ENCODE data around the gene MMP24. TPM values are rescaled to one million over a fixed set of nuclear protein-coding genes. Genes with fewer than 3 reads are reported as not detected.

MMP24 gene
- total RNA-seq, 1 experiment from 2014 or later, result 7.1 TPM

DNA sequence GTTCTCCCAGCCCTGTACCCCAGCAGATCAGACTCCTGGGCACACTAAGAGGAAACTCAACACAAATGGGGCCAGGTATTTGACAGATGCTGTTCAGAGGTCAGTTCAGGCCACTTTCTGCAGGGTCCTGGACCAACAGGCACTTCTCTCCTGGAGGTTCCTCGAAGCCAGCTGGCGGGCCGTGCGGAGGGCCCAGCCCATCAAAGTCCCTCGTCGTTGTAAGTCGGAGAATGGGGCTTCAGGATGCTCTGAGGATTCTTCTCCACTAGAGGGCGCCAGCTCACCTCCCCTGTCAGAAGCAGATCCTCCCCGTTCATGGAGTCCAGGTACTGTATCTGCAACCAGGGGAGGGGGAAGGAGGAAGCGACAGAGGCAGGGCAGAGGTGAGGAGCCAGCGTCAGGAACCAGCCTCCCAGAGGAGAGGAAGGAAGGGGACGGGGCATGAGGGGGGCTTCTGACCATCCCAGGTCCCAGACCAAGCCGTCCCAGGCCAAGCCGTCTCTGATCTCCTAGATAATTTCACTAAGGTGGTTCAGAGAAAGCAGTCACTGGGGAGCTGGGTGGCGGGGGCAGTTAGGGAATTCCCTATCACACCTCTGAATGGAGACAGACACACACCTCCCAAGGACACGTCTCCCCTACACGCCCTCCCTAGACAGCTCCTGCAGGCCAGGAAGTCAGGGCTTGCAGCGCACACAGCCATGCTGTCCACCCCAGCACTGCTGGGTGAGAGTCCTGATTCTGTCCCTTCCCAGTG, 77.4 kb downstream of the MMP24 start:
- H3K4me3 ChIP-seq (ENCODE audit: low read depth in 2 of 2, low read length in 2 of 2), result no peak overlapping the region
- no peaks in the 10 kb centered on the region; the same call in 1 of the 2 replicates for H3K36me3 ChIP-seq (ENCODE audit: control insufficient read depth, insufficient read depth, low read length)
- in situ Hi-C loops (cut with HindIII; ENCODE audit: low pct_unique_long_range_greater_than_20kb, low sequenced_read_pairs), result no loop called here
- ChIA-PET CTCF (interaction anchor here (0.7 to 2.2 kb wide), 7 partner anchors 16 to 159 kb away, joined by 3 to 10 read pairs (median 4); partner anchors contain the start of gene MMP24OS), POLR2A (interaction anchor here (0.5 to 1.0 kb wide), 4 partner anchors 15 to 135 kb away, joined by 3 to 5 read pairs (median 3); partner anchors contain the start of gene EIF6)
- intact Hi-C loops (cut with micrococcal nuclease; ENCODE audit: unreplicated experiment), result loop anchor here (5.0 kb wide), 1 partner anchor 143 kb away; no protein-coding TSS in a partner anchor
- ATAC-seq (peak; percentile 63), DNase-seq (ENCODE audit: low read depth, low spot score) (peak; percentile 91)
- H3K4me1 ChIP-seq (ENCODE audit: control insufficient read depth, insufficient read depth, low read length), result peaks cover 71% of the 10 kb centered on the region
- H3K27ac ChIP-seq (ENCODE audit: low read length), result peak overlapping the region; percentile 97
- H3K27me3 ChIP-seq (ENCODE audit: control insufficient read depth, insufficient read depth, low read length), result no peaks in the 10 kb centered on the region
- no TSS peak for BruUV-seq (replicated peaks)
- no peaks in the 10 kb centered on the region for H3K9me3 ChIP-seq (ENCODE audit: control insufficient read depth, insufficient read depth, low read depth, low read length)
- TF ChIP-seq POLR2AphosphoS5 (IDR thresholded peaks at IDR 0.05; ENCODE audit: low read depth, low read length) (no peak; the same call in 1 of the 2 replicates), CTCF (IDR thresholded peaks at IDR 0.05) (peak; percentile 96), TCF7L2 (IDR thresholded peaks at IDR 0.05; ENCODE audit: low read depth, low read length) (no peak)

GRCh38 chr20:35304956-35305355, 78.5 kb downstream of the MMP24 start:
- intact Hi-C loops (cut with micrococcal nuclease; ENCODE audit: unreplicated experiment) (loop anchor here (5.0 kb wide), 1 partner anchor 142 kb away; no protein-coding TSS in a partner anchor), in situ Hi-C loops (cut with HindIII; ENCODE audit: low pct_unique_long_range_greater_than_20kb, low sequenced_read_pairs) (no loop called here)
- H3K4me1 ChIP-seq (ENCODE audit: control insufficient read depth, insufficient read depth, low read length), result peaks cover 78% of the 10 kb centered on the region
- CTCF ChIA-PET, result interaction anchor here (0.6 to 2.2 kb wide), 4 partner anchors 24 to 134 kb away, joined by 3 to 10 read pairs (median 6); partner anchors contain the start of gene MMP24OS
- ATAC-seq (no peak), DNase-seq (ENCODE audit: low read depth, low spot score) (no peak)
- BruUV-seq (replicated peaks), result no TSS peak
- H3K27me3 ChIP-seq (ENCODE audit: control insufficient read depth, insufficient read depth, low read length), result no peaks in the 10 kb centered on the region
- TF ChIP-seq POLR2AphosphoS5 (IDR thresholded peaks at IDR 0.05; ENCODE audit: low read depth, low read length) (no peak), TCF7L2 (IDR thresholded peaks at IDR 0.05; ENCODE audit: low read depth, low read length) (no peak), CTCF (IDR thresholded peaks at IDR 0.05) (no peak), SIN3A (IDR thresholded peaks at IDR 0.05; ENCODE audit: borderline replicate concordance, insufficient read depth, low read depth, low read length) (no peak)
- TF ChIP-seq, protein P1, sequence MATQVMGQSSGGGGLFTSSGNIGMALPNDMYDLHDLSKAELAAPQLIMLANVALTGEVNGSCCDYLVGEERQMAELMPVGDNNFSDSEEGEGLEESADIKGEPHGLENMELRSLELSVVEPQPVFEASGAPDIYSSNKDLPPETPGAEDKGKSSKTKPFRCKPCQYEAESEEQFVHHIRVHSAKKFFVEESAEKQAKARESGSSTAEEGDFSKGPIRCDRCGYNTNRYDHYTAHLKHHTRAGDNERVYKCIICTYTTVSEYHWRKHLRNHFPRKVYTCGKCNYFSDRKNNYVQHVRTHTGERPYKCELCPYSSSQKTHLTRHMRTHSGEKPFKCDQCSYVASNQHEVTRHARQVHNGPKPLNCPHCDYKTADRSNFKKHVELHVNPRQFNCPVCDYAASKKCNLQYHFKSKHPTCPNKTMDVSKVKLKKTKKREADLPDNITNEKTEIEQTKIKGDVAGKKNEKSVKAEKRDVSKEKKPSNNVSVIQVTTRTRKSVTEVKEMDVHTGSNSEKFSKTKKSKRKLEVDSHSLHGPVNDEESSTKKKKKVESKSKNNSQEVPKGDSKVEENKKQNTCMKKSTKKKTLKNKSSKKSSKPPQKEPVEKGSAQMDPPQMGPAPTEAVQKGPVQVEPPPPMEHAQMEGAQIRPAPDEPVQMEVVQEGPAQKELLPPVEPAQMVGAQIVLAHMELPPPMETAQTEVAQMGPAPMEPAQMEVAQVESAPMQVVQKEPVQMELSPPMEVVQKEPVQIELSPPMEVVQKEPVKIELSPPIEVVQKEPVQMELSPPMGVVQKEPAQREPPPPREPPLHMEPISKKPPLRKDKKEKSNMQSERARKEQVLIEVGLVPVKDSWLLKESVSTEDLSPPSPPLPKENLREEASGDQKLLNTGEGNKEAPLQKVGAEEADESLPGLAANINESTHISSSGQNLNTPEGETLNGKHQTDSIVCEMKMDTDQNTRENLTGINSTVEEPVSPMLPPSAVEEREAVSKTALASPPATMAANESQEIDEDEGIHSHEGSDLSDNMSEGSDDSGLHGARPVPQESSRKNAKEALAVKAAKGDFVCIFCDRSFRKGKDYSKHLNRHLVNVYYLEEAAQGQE (IDR thresholded peaks at IDR 0.05; ENCODE audit: insufficient read depth in 1 of 2, low read depth in 2 of 2, low read length in 1 of 2), result no peak
- no peak overlapping the region for H3K4me3 ChIP-seq (ENCODE audit: low read depth in 2 of 2, low read length in 2 of 2)
- peak overlapping the region; percentile 97 for H3K27ac ChIP-seq (ENCODE audit: low read length)
- no peaks in the 10 kb centered on the region for H3K9me3 ChIP-seq (ENCODE audit: control insufficient read depth, insufficient read depth, low read depth, low read length)
- POLR2A ChIA-PET, result interaction anchor here (0.5 to 0.6 kb wide), 2 partner anchors 149 to 214 kb away, joined by 6 to 8 read pairs; no protein-coding TSS in a partner anchor
- H3K36me3 ChIP-seq (ENCODE audit: control insufficient read depth, insufficient read depth, low read length), result no peaks in the 10 kb centered on the region; the same call in 1 of the 2 replicates

All from Panc1 (cell line).